HEK293 (cell line): ENCODE data around the gene SYTL3.

Source experiments
- CTCF ChIA-PET: fragments of 350-600 bp; formaldehyde crosslinking; extraction: SDS; loops from one replicate; lab custom pipeline; 2021; ENCODE audit warnings: antibody characterized with exemption; lab: Yijun Ruan, JAX
- POLR2A ChIA-PET: fragments of 300-600 bp; formaldehyde crosslinking; extraction: SDS; loops from one replicate; lab custom pipeline; 2020; ENCODE audit warnings: antibody characterized with exemption, inconsistent platforms; lab: Yijun Ruan, JAX
- H3K27ac ChIP-seq: fragments of 200-500 bp; sonication (Bioruptor generic); 2 replicates; pipeline ENCODE4 v1.5.1; 2014; ENCODE audit warnings: low read depth, low read length, control low read depth, inconsistent platforms; ENCODE audit errors: extremely low read depth
- H3K36me3 ChIP-seq, 2 experiments: fragments of 200-500 bp in 1 of 2; sonication (Bioruptor generic) in 1 of 2; 1 replicate in 1 of 2; 2 replicates in 1 of 2; pipeline ENCODE4 v1.5.1; 2014 to 2017; ENCODE audit warnings: inconsistent platforms in 2 of 2, low read length in 2 of 2; ENCODE audit not compliant: control insufficient read depth in 2 of 2, insufficient read depth in 1 of 2
- H3K4me1 ChIP-seq: fragments of 200-500 bp; sonication (Bioruptor generic); 2 replicates; pipeline ENCODE4 v1.5.1; 2014; ENCODE audit warnings: mild to moderate bottlenecking, low read length, inconsistent platforms; ENCODE audit not compliant: control insufficient read depth, insufficient read depth
- H3K4me3 ChIP-seq: 2 replicates; pipeline ENCODE4 v1.5.1; 2011; ENCODE audit warnings: low read depth, mild to moderate bottlenecking, control low read depth, low read length, moderate library complexity
- H3K9me3 ChIP-seq: fragments of 200-500 bp; sonication (Bioruptor generic); 2 replicates; pipeline ENCODE4 v1.5.1; 2014; ENCODE audit warnings: low read depth, low read length, inconsistent platforms; ENCODE audit not compliant: control insufficient read depth, insufficient read depth
- EGR2 ChIP-seq: fragments of 450-650 bp; formaldehyde crosslinking; IDR thresholded peaks from 2 replicates; pipeline ENCODE4 v1.5.1; 2016; ENCODE audit warnings: low read depth, missing biosample characterization, missing genetic modification characterization
- KLF1 ChIP-seq: fragments of 450-650 bp; formaldehyde crosslinking; IDR thresholded peaks from 2 replicates; pipeline ENCODE4 v1.5.1; 2016; ENCODE audit warnings: missing biosample characterization, missing genetic modification characterization
- MEIS1 ChIP-seq: sonication (generic); formaldehyde crosslinking; IDR thresholded peaks from 2 replicates; pipeline ENCODE4 v1.8.1; 2022; ENCODE audit warnings: missing genetic modification reagents, mild to moderate bottlenecking, borderline replicate concordance
- MZF1 ChIP-seq: fragments of 450-650 bp; formaldehyde crosslinking; IDR thresholded peaks from 2 replicates; pipeline ENCODE4 v1.5.1; 2017; ENCODE audit warnings: missing biosample characterization, missing genetic modification characterization, borderline replicate concordance
- PRDM1 ChIP-seq: fragments of 450-650 bp; formaldehyde crosslinking; IDR thresholded peaks from 2 replicates; pipeline ENCODE4; 2016; ENCODE audit warnings: missing biosample characterization, missing genetic modification characterization
- SALL2 ChIP-seq: fragments of 450-650 bp; formaldehyde crosslinking; IDR thresholded peaks from 2 replicates; pipeline ENCODE4 v1.5.0; 2017; ENCODE audit warnings: missing biosample characterization, mild to moderate bottlenecking, missing genetic modification characterization, borderline replicate concordance
- ZBTB48 ChIP-seq: fragments of 450-650 bp; formaldehyde crosslinking; IDR thresholded peaks from 2 replicates; pipeline ENCODE4 v1.5.1; 2016; ENCODE audit warnings: missing biosample characterization, missing genetic modification characterization
- ZBTB7A ChIP-seq: fragments of 450-650 bp; formaldehyde crosslinking; IDR thresholded peaks from 2 replicates; pipeline ENCODE4 v1.5.1; 2016; ENCODE audit warnings: low read depth, missing biosample characterization, missing genetic modification characterization
- ZFP37 ChIP-seq: fragments of 450-650 bp; formaldehyde crosslinking; IDR thresholded peaks from 2 replicates; pipeline ENCODE4 v1.5.1; 2016; ENCODE audit warnings: missing biosample characterization, missing genetic modification characterization
- ZFP41 ChIP-seq: fragments of 450-650 bp; formaldehyde crosslinking; IDR thresholded peaks from 2 replicates; pipeline ENCODE4 v1.5.1; 2016; ENCODE audit warnings: missing biosample characterization, missing genetic modification characterization, borderline replicate concordance
- ZNF138 ChIP-seq: fragments of 450-650 bp; formaldehyde crosslinking; IDR thresholded peaks from 2 replicates; pipeline ENCODE4 v1.5.1; 2016; ENCODE audit warnings: missing biosample characterization, missing genetic modification characterization, borderline replicate concordance
- ZNF175 ChIP-seq: fragments of 450-650 bp; formaldehyde crosslinking; IDR thresholded peaks from 2 replicates; pipeline ENCODE4 v1.5.1; 2016; ENCODE audit warnings: missing biosample characterization, missing genetic modification characterization
- ZNF311 ChIP-seq: fragments of 450-650 bp; formaldehyde crosslinking; IDR thresholded peaks from 2 replicates; pipeline ENCODE4 v1.5.1; 2017; ENCODE audit warnings: missing biosample characterization, missing genetic modification characterization, borderline replicate concordance
- ZNF354C ChIP-seq: fragments of 450-650 bp; formaldehyde crosslinking; IDR thresholded peaks from 2 replicates; pipeline ENCODE4 v1.5.1; 2016; ENCODE audit warnings: missing biosample characterization, missing genetic modification characterization, low read depth, borderline replicate concordance
- ZNF544 ChIP-seq: fragments of 450-650 bp; formaldehyde crosslinking; IDR thresholded peaks from 2 replicates; pipeline ENCODE4 v1.5.0; 2017; ENCODE audit warnings: missing biosample characterization, missing genetic modification characterization
- ZNF560 ChIP-seq: fragments of 450-650 bp; formaldehyde crosslinking; IDR thresholded peaks from 2 replicates; pipeline ENCODE4 v1.5.1; 2017; ENCODE audit warnings: missing biosample characterization, missing genetic modification characterization, borderline replicate concordance
- ZNF610 ChIP-seq: fragments of 450-650 bp; formaldehyde crosslinking; IDR thresholded peaks from 2 replicates; pipeline ENCODE4 v1.5.1; 2016; ENCODE audit warnings: missing biosample characterization, missing genetic modification characterization, borderline replicate concordance
- ZNF621 ChIP-seq: fragments of 450-650 bp; formaldehyde crosslinking; IDR thresholded peaks from 2 replicates; pipeline ENCODE4 v1.5.1; 2017; ENCODE audit warnings: missing biosample characterization, missing genetic modification characterization
- ZNF658 ChIP-seq: fragments of 450-650 bp; formaldehyde crosslinking; IDR thresholded peaks from 2 replicates; pipeline ENCODE4; 2016; ENCODE audit warnings: missing biosample characterization, missing genetic modification characterization
- ZNF664 ChIP-seq: fragments of 450-650 bp; formaldehyde crosslinking; IDR thresholded peaks from 2 replicates; pipeline ENCODE4 v1.5.1; 2016; ENCODE audit warnings: missing biosample characterization, missing genetic modification characterization
- ZNF677 ChIP-seq: fragments of 450-650 bp; IDR thresholded peaks from 2 replicates; pipeline ENCODE4 v1.5.0; 2018; ENCODE audit warnings: missing biosample characterization, mild to moderate bottlenecking, missing genetic modification characterization, moderate library complexity
- ZNF707 ChIP-seq: fragments of 450-650 bp; formaldehyde crosslinking; IDR thresholded peaks from 2 replicates; pipeline ENCODE4 v1.5.1; 2016; ENCODE audit warnings: missing biosample characterization, missing genetic modification characterization
- ZNF776 ChIP-seq: fragments of 450-650 bp; formaldehyde crosslinking; IDR thresholded peaks from 2 replicates; pipeline ENCODE4 v1.5.0; 2017; ENCODE audit warnings: missing biosample characterization, missing genetic modification characterization, borderline replicate concordance
- TF ChIP-seq, protein P1 (sequence below): fragments of 450-650 bp; formaldehyde crosslinking; IDR thresholded peaks from 2 replicates; pipeline ENCODE4 v1.5.1; 2016; ENCODE audit warnings: missing biosample characterization, missing genetic modification characterization
- TF ChIP-seq, protein P2 (sequence below): fragments of 450-650 bp; formaldehyde crosslinking; IDR thresholded peaks from 2 replicates; pipeline ENCODE4 v1.5.1; 2016; ENCODE audit warnings: missing biosample characterization, missing genetic modification characterization
- TF ChIP-seq, protein P3 (sequence below): fragments of 450-650 bp; formaldehyde crosslinking; IDR thresholded peaks from 2 replicates; pipeline ENCODE4 v1.5.1; 2017; ENCODE audit warnings: missing biosample characterization, missing genetic modification characterization
- TF ChIP-seq, protein P4 (sequence below): fragments of 450-650 bp; formaldehyde crosslinking; IDR thresholded peaks from 2 replicates; pipeline ENCODE4 v1.5.1; 2016; ENCODE audit warnings: missing biosample characterization, missing genetic modification characterization
- TF ChIP-seq, protein P5 (sequence below): fragments of 450-650 bp; formaldehyde crosslinking; IDR thresholded peaks from 2 replicates; pipeline ENCODE4 v1.5.1; 2016; ENCODE audit warnings: missing biosample characterization, missing genetic modification characterization

Gene SYTL3

DNA sequence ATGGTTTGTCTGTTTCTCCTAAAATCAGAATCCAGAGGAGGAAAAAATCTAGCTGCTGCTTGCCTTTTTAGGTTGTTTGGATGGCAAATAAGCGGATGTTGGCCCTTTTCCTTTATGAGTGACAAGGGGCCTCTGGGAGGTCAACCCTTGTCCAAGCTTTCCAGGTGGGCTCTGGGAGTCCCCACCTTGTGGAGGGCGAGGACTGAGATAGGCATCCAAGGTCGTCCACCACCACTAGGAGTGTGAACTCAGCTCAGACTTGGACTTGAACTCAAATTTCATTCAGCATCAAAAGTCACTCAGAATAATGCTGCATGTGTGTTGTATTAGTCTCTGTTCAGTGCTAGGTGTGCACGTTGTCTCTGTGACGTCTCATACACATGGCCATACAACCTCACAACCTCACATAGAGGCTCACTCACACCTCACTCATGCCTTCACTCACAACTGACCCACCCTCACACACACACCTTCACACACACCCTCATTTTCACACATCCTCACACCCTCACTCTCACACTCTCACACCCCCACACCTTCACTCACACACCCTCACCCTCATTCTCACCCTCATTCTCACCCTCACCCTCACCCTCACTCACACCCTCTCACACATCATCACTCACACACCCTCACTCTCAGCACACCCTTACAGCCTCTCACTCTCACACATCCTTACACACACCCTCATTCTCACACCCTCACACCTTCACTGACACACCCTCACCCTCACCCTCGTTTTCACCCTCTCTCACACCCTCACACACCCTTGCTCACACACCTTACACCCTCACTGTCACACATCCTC is 23.3 kb upstream of the SYTL3 start:
- no peaks in the 10 kb centered on the region for H3K9me3 ChIP-seq
- H3K4me3 ChIP-seq, result no peak overlapping the region
- no peak overlapping the region for H3K27ac ChIP-seq
- ChIA-PET POLR2A (no interaction called here), CTCF (interaction anchor here (0.6 kb wide), 1 partner anchor 402 kb away, joined by 10 read pairs; no protein-coding TSS in a partner anchor)
- no peaks in the 10 kb centered on the region for H3K4me1 ChIP-seq
- peaks cover 19 to 91% of the 10 kb centered on the region in 2 experiments; a peak in 2 of 3 replicates for H3K36me3 ChIP-seq
- TF ChIP-seq PRDM1 (tag by site-specific recombination), result peak; percentile 100
- TF ChIP-seq, protein P1, sequence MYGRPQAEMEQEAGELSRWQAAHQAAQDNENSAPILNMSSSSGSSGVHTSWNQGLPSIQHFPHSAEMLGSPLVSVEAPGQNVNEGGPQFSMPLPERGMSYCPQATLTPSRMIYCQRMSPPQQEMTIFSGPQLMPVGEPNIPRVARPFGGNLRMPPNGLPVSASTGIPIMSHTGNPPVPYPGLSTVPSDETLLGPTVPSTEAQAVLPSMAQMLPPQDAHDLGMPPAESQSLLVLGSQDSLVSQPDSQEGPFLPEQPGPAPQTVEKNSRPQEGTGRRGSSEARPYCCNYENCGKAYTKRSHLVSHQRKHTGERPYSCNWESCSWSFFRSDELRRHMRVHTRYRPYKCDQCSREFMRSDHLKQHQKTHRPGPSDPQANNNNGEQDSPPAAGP (tag by site-specific recombination), result peak; percentile 78
- TF ChIP-seq ZNF707 (tag by site-specific recombination), result no peak
- no peak for TF ChIP-seq ZNF677
- no peak for TF ChIP-seq MEIS1 (CRISPR knock-in tag)
- TF ChIP-seq KLF1 (tag by site-specific recombination), result peak; percentile 84
- TF ChIP-seq, protein P2, sequence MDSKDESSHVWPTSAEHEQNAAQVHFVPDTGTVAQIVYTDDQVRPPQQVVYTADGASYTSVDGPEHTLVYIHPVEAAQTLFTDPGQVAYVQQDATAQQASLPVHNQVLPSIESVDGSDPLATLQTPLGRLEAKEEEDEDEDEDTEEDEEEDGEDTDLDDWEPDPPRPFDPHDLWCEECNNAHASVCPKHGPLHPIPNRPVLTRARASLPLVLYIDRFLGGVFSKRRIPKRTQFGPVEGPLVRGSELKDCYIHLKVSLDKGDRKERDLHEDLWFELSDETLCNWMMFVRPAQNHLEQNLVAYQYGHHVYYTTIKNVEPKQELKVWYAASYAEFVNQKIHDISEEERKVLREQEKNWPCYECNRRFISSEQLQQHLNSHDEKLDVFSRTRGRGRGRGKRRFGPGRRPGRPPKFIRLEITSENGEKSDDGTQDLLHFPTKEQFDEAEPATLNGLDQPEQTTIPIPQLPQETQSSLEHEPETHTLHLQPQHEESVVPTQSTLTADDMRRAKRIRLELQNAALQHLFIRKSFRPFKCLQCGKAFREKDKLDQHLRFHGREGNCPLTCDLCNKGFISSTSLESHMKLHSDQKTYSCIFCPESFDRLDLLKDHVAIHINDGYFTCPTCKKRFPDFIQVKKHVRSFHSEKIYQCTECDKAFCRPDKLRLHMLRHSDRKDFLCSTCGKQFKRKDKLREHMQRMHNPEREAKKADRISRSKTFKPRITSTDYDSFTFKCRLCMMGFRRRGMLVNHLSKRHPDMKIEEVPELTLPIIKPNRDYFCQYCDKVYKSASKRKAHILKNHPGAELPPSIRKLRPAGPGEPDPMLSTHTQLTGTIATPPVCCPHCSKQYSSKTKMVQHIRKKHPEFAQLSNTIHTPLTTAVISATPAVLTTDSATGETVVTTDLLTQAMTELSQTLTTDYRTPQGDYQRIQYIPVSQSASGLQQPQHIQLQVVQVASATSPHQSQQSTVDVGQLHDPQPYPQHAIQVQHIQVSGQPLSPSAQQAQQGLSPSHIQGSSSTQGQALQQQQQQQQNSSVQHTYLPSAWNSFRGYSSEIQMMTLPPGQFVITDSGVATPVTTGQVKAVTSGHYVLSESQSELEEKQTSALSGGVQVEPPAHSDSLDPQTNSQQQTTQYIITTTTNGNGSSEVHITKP (tag by site-specific recombination), result no peak
- no peak for TF ChIP-seq ZFP37 (tag by site-specific recombination)
- 0 out of 2 replicates have a peak, but pooled peaks have one; percentile 43 for TF ChIP-seq ZNF658
- TF ChIP-seq, protein P3, sequence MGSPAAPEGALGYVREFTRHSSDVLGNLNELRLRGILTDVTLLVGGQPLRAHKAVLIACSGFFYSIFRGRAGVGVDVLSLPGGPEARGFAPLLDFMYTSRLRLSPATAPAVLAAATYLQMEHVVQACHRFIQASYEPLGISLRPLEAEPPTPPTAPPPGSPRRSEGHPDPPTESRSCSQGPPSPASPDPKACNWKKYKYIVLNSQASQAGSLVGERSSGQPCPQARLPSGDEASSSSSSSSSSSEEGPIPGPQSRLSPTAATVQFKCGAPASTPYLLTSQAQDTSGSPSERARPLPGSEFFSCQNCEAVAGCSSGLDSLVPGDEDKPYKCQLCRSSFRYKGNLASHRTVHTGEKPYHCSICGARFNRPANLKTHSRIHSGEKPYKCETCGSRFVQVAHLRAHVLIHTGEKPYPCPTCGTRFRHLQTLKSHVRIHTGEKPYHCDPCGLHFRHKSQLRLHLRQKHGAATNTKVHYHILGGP (tag by site-specific recombination), result peak; percentile 40; the same call in 1 of the 2 replicates
- TF ChIP-seq ZNF621 (tag by site-specific recombination), result 0 out of 2 replicates have a peak, but pooled peaks have one; percentile 30
- TF ChIP-seq ZNF664, result no peak
- TF ChIP-seq ZNF138, result no peak
- TF ChIP-seq, protein P4, sequence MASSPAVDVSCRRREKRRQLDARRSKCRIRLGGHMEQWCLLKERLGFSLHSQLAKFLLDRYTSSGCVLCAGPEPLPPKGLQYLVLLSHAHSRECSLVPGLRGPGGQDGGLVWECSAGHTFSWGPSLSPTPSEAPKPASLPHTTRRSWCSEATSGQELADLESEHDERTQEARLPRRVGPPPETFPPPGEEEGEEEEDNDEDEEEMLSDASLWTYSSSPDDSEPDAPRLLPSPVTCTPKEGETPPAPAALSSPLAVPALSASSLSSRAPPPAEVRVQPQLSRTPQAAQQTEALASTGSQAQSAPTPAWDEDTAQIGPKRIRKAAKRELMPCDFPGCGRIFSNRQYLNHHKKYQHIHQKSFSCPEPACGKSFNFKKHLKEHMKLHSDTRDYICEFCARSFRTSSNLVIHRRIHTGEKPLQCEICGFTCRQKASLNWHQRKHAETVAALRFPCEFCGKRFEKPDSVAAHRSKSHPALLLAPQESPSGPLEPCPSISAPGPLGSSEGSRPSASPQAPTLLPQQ, result no peak
- TF ChIP-seq ZNF354C (tag by site-specific recombination), result no peak
- no peak for TF ChIP-seq SALL2 (tag by site-specific recombination)
- no peak for TF ChIP-seq ZNF610 (tag by site-specific recombination)
- 0 out of 2 replicates have a peak, but pooled peaks have one; percentile 24 for TF ChIP-seq ZBTB7A (tag by site-specific recombination)
- TF ChIP-seq, protein P5, sequence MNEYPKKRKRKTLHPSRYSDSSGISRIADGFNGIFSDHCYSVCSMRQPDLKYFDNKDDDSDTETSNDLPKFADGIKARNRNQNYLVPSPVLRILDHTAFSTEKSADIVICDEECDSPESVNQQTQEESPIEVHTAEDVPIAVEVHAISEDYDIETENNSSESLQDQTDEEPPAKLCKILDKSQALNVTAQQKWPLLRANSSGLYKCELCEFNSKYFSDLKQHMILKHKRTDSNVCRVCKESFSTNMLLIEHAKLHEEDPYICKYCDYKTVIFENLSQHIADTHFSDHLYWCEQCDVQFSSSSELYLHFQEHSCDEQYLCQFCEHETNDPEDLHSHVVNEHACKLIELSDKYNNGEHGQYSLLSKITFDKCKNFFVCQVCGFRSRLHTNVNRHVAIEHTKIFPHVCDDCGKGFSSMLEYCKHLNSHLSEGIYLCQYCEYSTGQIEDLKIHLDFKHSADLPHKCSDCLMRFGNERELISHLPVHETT (tag by site-specific recombination), result no peak
- TF ChIP-seq ZNF311 (tag by site-specific recombination), result 0 out of 2 replicates have a peak, but pooled peaks have one; percentile 71
- no peak for TF ChIP-seq ZFP41 (tag by site-specific recombination)
- no peak for TF ChIP-seq MZF1
- TF ChIP-seq ZNF560 (tag by site-specific recombination), result no peak
- TF ChIP-seq ZBTB48 (tag by site-specific recombination), result no peak
- TF ChIP-seq ZNF544 (tag by site-specific recombination), result 0 out of 2 replicates have a peak, but pooled peaks have one; percentile 44
- 0 out of 2 replicates have a peak, but pooled peaks have one; percentile 65 for TF ChIP-seq ZNF175 (tag by site-specific recombination)
- TF ChIP-seq EGR2 (tag by site-specific recombination), result peak; percentile 97
- 0 out of 2 replicates have a peak, but pooled peaks have one; percentile 44 for TF ChIP-seq ZNF776 (tag by site-specific recombination)
